Measurements from ENCODE around the gene C6orf136. TPM values are rescaled to one million over a fixed set of nuclear protein-coding genes. Genes with fewer than 3 reads are reported as not detected.

C6orf136 gene
- total RNA-seq, 1 experiment from 2014 or later = 25.0 TPM

DNA sequence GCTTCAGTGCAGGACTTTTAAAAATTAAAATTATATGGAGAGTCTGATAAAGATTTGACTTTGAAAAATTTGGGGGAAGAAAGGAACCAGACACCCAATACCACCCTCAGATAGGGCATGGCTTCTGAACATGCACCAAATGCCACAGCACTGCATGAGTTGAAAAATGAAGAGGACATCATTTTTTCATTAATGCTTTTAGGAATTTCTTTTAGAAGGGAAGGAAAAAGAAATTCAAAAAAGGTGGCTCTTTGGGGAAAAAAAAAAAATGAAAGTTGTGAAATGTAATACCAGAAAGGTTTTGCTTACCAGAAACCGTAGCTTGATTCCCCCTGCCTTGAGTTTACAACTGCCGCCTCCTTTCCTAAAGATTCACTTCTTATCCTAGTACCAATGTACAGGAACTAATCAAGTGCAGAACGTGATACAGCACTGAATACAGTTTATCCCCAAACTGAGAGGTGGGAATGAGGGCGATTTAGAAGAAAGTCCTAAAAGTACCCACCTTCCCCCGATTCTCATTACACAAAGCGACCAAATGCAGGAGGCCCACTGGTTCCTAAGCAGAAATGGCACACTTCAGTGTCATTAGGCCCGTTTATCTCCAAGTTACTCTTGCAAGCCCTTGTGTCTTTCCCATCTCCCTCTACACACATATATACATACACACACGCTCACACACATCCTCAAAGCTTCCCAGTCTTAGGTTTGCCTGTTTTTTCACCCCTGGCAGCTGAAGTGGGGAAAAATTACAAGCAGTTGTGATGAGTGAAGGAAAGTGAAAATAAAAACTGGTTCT, 32.7 kb upstream of the C6orf136 start:
- Histone ChIP-seq H3K9me3 (ENCODE audit: low read depth, low read length, poor library complexity, severe bottlenecking) (no peaks in the 10 kb centered on the region), H3K27me3 (replicated peaks; ENCODE audit: insufficient read depth, low read depth, low read length, poor library complexity) (no peaks in the 10 kb centered on the region), H3K36me3 (ENCODE audit: insufficient read depth, low read length, poor library complexity, severe bottlenecking) (peaks cover 38% of the 10 kb centered on the region), H3K4me1 (ENCODE audit: insufficient read depth, low read length, poor library complexity, severe bottlenecking) (peaks cover 32% of the 10 kb centered on the region), H3K27ac (ENCODE audit: low read depth, low read length, poor library complexity, severe bottlenecking) (peak overlapping the region; percentile 99), H3K4me3 (ENCODE audit: low read depth, low read length, poor library complexity, severe bottlenecking) (peak overlapping the region; percentile 81)
- ChIA-PET POLR2A (ENCODE audit: low non-redundant PET) (interaction anchor here (0.6 to 1.3 kb wide), 7 partner anchors 11 to 783 kb away, joined by 3 to 29 read pairs (median 7); partner anchors contain the start of gene MDC1), CTCF (interaction anchor here (0.6 kb wide), 2 partner anchors 161 to 268 kb away, joined by 4 read pairs; no protein-coding TSS in a partner anchor)
- no TSS peak for BruUV-seq (replicated peaks)
- intact Hi-C loops (cut with micrococcal nuclease; ENCODE audit: unreplicated experiment) = no loop called here
- no peak for DNase-seq (ENCODE audit: low spot score)
- no peak for TF ChIP-seq CTCF (conservative IDR thresholded peaks at IDR 0.05; ENCODE audit: low read depth, low read length)
- TF ChIP-seq EZH2 (IDR thresholded peaks at IDR 0.05; ENCODE audit: borderline replicate concordance, low read depth, low read length, poor library complexity, severe bottlenecking) = no peak

DNA sequence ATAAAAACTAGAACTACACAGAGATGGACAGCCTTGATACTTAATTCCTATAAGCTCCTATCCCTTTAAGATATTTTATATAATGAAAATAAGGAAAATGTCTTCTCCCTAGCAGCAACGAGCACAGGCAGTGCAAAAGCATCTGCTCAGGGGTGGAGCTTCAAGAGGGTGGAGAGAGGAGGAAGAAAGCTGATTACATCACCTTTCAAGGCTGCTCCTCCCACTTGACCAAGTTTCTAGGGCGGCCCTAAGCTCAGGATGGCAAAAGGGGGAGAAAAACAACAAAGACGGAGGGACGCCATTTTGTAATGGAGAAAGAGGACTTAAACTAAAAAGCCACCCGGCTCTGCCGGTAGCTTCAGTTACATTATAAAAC, 32.1 kb upstream of the C6orf136 start:
- peaks cover 32% of the 10 kb centered on the region for H3K4me1 ChIP-seq (ENCODE audit: insufficient read depth, low read length, poor library complexity, severe bottlenecking)
- peak overlapping the region; percentile 81 for H3K4me3 ChIP-seq (ENCODE audit: low read depth, low read length, poor library complexity, severe bottlenecking)
- peak; percentile 98 for DNase-seq (ENCODE audit: low spot score)
- BruUV-seq (replicated peaks) = no TSS peak
- H3K27me3 ChIP-seq (replicated peaks; ENCODE audit: insufficient read depth, low read depth, low read length, poor library complexity) = no peaks in the 10 kb centered on the region
- ChIA-PET CTCF (interaction anchor here (0.6 kb wide), 2 partner anchors 161 to 268 kb away, joined by 4 read pairs; no protein-coding TSS in a partner anchor), POLR2A (ENCODE audit: low non-redundant PET) (interaction anchor here (0.6 to 1.3 kb wide), 7 partner anchors 11 to 782 kb away, joined by 3 to 29 read pairs (median 7); partner anchors contain the start of gene MDC1)
- peak overlapping the region; percentile 99 for H3K27ac ChIP-seq (ENCODE audit: low read depth, low read length, poor library complexity, severe bottlenecking)
- intact Hi-C loops (cut with micrococcal nuclease; ENCODE audit: unreplicated experiment) = no loop called here
- H3K36me3 ChIP-seq (ENCODE audit: insufficient read depth, low read length, poor library complexity, severe bottlenecking) = peaks cover 38% of the 10 kb centered on the region
- no peak for TF ChIP-seq CTCF (conservative IDR thresholded peaks at IDR 0.05; ENCODE audit: low read depth, low read length)
- TF ChIP-seq EZH2 (IDR thresholded peaks at IDR 0.05; ENCODE audit: borderline replicate concordance, low read depth, low read length, poor library complexity, severe bottlenecking) = no peak
- H3K9me3 ChIP-seq (ENCODE audit: low read depth, low read length, poor library complexity, severe bottlenecking) = no peaks in the 10 kb centered on the region

DNA sequence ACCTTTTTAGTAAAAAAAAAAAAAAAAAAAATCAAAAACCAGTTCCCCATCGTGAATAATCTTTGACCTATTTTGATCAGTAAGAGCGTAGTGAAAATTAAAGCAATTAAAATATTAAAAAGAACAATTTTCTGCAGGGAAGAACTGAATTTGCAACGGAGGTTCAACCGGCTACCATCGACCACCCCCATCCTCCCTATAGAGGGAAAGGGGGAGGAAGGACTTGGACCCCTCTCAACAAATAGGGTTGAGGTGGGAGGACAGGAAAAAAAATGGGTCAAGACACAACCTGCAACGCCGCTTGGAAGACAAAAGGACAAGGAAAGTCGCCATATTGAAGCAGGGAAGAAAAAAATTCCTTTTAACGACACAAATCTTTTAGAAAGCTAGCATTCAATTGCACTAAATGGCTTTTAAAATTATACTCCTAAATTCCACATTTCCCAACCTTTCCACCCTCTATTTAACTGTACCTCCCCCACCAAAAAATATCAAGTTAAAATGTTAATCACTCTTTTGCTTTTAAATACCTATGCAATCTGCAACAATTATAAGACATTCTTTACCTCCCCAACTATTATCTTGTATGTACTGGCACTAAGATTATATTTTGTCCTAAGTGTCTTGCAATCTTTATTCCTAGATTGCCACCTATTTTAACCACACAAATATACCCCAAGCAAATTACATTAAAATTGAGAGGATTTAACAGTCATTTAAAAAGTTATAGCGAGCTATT, 31.5 kb upstream of the C6orf136 start:
- Histone ChIP-seq H3K36me3 (ENCODE audit: insufficient read depth, low read length, poor library complexity, severe bottlenecking) (peaks cover 35% of the 10 kb centered on the region), H3K4me1 (ENCODE audit: insufficient read depth, low read length, poor library complexity, severe bottlenecking) (peaks cover 32% of the 10 kb centered on the region), H3K4me3 (ENCODE audit: low read depth, low read length, poor library complexity, severe bottlenecking) (peak overlapping the region; percentile 81), H3K27ac (ENCODE audit: low read depth, low read length, poor library complexity, severe bottlenecking) (peak overlapping the region; percentile 99), H3K9me3 (ENCODE audit: low read depth, low read length, poor library complexity, severe bottlenecking) (no peaks in the 10 kb centered on the region), H3K27me3 (replicated peaks; ENCODE audit: insufficient read depth, low read depth, low read length, poor library complexity) (no peaks in the 10 kb centered on the region)
- peak; percentile 91 for DNase-seq (ENCODE audit: low spot score)
- POLR2A ChIA-PET (ENCODE audit: low non-redundant PET) = interaction anchor here (0.6 to 1.3 kb wide), 7 partner anchors 12 to 782 kb away, joined by 3 to 29 read pairs (median 7); partner anchors contain the start of gene MDC1
- intact Hi-C loops (cut with micrococcal nuclease; ENCODE audit: unreplicated experiment) = no loop called here
- CTCF ChIA-PET = interaction anchor here (0.6 kb wide), 2 partner anchors 162 to 267 kb away, joined by 4 read pairs; no protein-coding TSS in a partner anchor
- TF ChIP-seq EZH2 (IDR thresholded peaks at IDR 0.05; ENCODE audit: borderline replicate concordance, low read depth, low read length, poor library complexity, severe bottlenecking) = no peak
- TF ChIP-seq CTCF (conservative IDR thresholded peaks at IDR 0.05; ENCODE audit: low read depth, low read length) = no peak
- TSS peak; percentile 38 for BruUV-seq (replicated peaks)
